Activated CD4-positive, alpha-beta T cell treated with anti-CD3 and anti-CD28 coated beads, Interleukin-2, amount 10 ng/mL, durations not matched to agents 7 days and 5 days (primary cell): ENCODE measurements around the gene ZNF546. TPM values are rescaled to one million over a fixed set of nuclear protein-coding genes. Genes with fewer than 3 reads are reported as not detected.
"Not testable (repeated sequence)": the region's sequence is repeated elsewhere in the genome, so short reads cannot be mapped to it uniquely, and the experiment has no call there.

Experiments used
- CTCF ChIA-PET: fragments of 350-600 bp; sonication (Branson Sonifier 250); formaldehyde crosslinking; loops from one replicate; lab custom pipeline; 2021; ENCODE audit warnings: antibody characterized with exemption; lab: Charles Lee
- POLR2A ChIA-PET: fragments of 350-600 bp; sonication (Branson Sonifier 250); formaldehyde crosslinking; loops from one replicate; lab custom pipeline; 2021; ENCODE audit warnings: antibody characterized with exemption; lab: Charles Lee
- DNase-seq: peaks from one replicate; pipeline ENCODE4 v3.0.0-alpha.2; 2020
- H3K27ac Mint-ChIP-seq: one replicate; pipeline ENCODE4 v1.8.0; 2021; ENCODE audit warnings: mild to moderate bottlenecking, moderate library complexity, mixed read lengths
- H3K27me3 Mint-ChIP-seq: one replicate; pipeline ENCODE4 v1.8.0; 2021; ENCODE audit warnings: mixed read lengths
- H3K36me3 Mint-ChIP-seq: one replicate; pipeline ENCODE4 v1.8.0; 2021; ENCODE audit warnings: low read depth, mixed read lengths
- H3K4me1 Mint-ChIP-seq: one replicate; pipeline ENCODE4 v1.8.0; 2021; ENCODE audit warnings: mixed read lengths
- H3K4me3 Mint-ChIP-seq: one replicate; pipeline ENCODE4 v1.8.0; 2021; ENCODE audit warnings: mild to moderate bottlenecking, moderate library complexity, mixed read lengths
- H3K9me3 Mint-ChIP-seq: one replicate; pipeline ENCODE4 v1.8.0; 2021; ENCODE audit warnings: mixed read lengths
- total RNA-seq, 2 experiments: library from RNA; stranded (reverse); gene quantifications; one replicate each; pipeline ENCODE4 v1.2.3, GENCODE V29; 2021

Gene ZNF546
- total RNA-seq, result 1 to 10 TPM; 6.1 to 8.9 TPM

DNA sequence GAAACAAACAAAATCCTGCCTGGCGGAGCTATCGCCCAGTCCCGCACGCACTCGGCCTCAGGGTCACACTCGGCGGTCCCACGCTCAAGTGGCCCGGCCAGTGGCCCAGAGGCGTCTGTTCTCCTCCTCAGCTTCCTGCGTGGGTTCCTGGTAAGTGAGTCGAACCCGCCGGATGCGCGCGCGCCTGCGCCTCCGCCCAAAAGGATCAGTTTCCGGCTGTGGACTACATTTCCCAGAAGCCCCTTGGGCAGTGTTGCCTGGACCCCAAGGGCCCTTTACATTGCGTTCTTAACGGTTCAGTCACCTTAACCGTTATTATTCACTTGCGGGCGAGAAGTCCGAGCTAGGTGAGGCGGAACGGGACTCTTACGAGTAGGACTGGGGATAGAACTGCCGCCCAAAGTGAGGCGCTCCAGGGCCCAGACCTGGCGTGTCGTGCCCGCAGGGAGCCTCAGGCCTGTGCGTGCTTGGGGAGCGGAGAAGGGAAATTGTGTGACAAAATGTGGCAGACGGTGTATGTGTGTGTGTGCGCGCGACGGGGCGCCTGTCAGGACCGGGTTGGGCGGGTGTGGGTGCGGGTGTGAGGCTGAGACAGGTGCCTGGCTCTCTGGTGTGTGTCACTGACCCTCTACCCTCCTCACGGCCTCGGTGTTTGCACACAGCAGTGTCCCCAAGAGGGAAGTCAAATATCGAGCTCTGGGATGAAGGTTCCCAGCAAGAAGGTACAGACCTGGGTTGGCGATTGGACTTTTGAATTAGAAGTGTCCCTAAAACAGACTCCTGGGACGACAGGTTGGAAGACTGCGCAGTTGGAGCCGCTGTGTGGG is at the start of gene ZNF546:
Gene ZNF546, plus strand, starts transcription at position 250 of the 827 bp plus-strand sequence. CDS start 1,267 bp downstream, outside the sequence.
- CTCF ChIA-PET, result interaction anchor here (1.8 kb wide), 1 partner anchor 27 kb away, joined by 9 read pairs; the partner anchor contains the start of gene PSMC4
- Mint-ChIP-seq H3K27me3 (no peaks in the 10 kb centered on the region), H3K9me3 (peaks cover 21% of the 10 kb centered on the region), H3K4me1 (peaks cover 31% of the 10 kb centered on the region), H3K4me3 (peak within 1 kb of the TSS; percentile 89), H3K27ac (peak within 1 kb of the TSS; percentile 97), H3K36me3 (peaks cover 47% of the 10 kb centered on the region)
- peak; percentile 93 for DNase-seq
- POLR2A ChIA-PET, result interaction anchor here (1.8 kb wide), 1 partner anchor 26 kb away, joined by 5 read pairs; no protein-coding TSS in a partner anchor

DNA sequence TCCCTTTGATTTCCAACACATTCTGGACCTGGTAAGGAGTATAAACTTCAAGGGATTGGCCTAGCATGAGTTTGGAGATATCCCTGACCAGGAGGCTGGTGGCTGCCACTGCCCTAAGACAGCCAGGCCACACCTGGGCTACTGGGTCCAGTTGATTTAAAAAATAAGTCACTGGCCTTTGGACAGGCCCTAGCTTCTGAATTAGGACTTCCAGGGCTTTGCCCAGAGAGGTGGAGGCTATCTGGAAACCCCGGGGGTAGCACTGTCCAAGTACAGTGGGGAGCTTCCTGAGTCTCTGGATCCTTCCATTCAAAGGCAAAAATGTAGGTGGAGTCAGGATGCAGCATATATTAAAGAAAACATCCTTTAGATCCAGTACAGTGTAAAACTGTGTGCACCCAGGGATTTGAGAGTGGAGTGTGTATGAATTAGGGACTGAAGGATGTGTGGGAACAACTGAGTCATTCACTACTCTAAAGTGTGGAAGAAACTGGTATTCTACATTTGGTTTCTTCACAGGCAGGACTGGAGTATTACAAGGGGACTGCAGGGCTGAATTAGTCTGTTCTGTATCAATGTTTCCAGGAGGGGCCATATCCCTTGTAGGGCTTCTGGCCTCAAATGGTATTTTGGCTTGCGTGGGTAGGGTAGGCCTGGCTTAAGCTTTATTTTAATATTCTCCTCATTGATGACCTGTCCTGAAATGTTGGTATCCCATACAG is 47.7 kb upstream of the ZNF546 start:
- POLR2A ChIA-PET, result no interaction called here
- Mint-ChIP-seq H3K4me1 (peaks cover 70% of the 10 kb centered on the region), H3K9me3 (peaks cover 17% of the 10 kb centered on the region), H3K36me3 (peaks cover 40% of the 10 kb centered on the region), H3K27me3 (no peaks in the 10 kb centered on the region), H3K4me3 (no peak overlapping the region), H3K27ac (peak overlapping the region; percentile 26)
- DNase-seq, result no peak
- CTCF ChIA-PET, result interaction anchor here (2.1 kb wide), 1 partner anchor 11 kb away, joined by 5 read pairs; no protein-coding TSS in a partner anchor

DNA sequence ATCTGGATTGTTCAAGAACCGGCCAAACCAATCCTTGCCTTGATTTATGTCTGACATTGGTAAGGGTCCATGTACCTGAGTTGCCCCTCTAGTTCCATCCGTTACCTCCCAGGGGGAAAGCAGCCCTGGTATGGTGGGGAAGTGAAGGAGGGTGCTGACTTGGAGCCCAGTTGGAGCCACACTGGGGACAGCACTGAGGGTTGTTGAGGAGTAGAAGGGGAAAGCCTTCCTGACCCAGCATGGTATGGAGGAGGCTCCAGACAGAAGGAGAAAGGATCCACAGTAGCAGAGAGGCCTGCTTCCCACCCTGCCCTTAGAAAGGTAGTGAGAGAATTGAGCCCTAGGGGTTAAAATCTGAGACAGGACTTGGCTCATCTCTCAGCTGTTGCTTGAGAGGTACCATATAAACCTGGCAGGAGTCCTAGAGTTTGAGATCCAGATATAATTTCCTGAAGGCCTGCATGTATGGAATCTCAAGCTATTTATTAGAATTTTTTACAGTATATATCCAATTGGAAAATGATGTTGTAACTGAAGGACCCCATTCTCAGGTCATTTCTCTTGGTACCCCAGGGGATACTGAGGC is 45.7 kb upstream of the ZNF546 start:
- peaks cover 40% of the 10 kb centered on the region for H3K36me3 Mint-ChIP-seq
- no peak for DNase-seq
- CTCF ChIA-PET, result interaction anchor here (0.9 to 1.3 kb wide), 2 partner anchors 13 to 19 kb away, joined by 3 to 5 read pairs; partner anchors contain the start of gene PSMC4
- H3K4me1 Mint-ChIP-seq, result peaks cover 71% of the 10 kb centered on the region
- no peak overlapping the region for H3K4me3 Mint-ChIP-seq
- peaks cover 15% of the 10 kb centered on the region for H3K9me3 Mint-ChIP-seq
- H3K27me3 Mint-ChIP-seq, result no peaks in the 10 kb centered on the region
- H3K27ac Mint-ChIP-seq, result peak overlapping the region; percentile 98
- POLR2A ChIA-PET, result no interaction called here

DNA sequence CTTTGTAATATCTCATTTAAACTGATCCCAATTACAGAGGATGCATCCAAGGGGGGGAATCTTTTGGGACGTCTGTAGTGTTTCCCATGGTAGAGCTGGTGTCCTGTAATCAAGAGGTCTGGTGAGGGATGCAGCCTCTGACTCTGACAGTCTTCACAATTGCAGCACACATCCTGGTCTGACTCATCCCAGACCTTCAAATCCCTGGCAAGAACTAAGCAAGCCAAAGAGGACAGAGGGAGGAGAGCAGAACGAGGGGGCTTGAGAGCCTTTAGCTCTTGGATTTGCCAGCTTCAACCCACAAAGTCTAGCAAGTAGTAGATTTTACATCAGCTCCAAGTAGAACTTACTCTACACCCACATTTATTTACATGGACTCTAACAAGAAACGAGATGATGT is 45.2 kb upstream of the ZNF546 start:
- no peak for DNase-seq
- ChIA-PET CTCF (interaction anchor here (0.9 to 1.3 kb wide), 2 partner anchors 13 to 19 kb away, joined by 3 to 5 read pairs; partner anchors contain the start of gene PSMC4), POLR2A (no interaction called here)
- peaks cover 69% of the 10 kb centered on the region for H3K4me1 Mint-ChIP-seq
- peak overlapping the region; percentile 98 for H3K27ac Mint-ChIP-seq
- no peaks in the 10 kb centered on the region for H3K27me3 Mint-ChIP-seq
- peaks cover 15% of the 10 kb centered on the region for H3K9me3 Mint-ChIP-seq
- peaks cover 40% of the 10 kb centered on the region for H3K36me3 Mint-ChIP-seq
- H3K4me3 Mint-ChIP-seq, result peak overlapping the region; percentile 11

DNA sequence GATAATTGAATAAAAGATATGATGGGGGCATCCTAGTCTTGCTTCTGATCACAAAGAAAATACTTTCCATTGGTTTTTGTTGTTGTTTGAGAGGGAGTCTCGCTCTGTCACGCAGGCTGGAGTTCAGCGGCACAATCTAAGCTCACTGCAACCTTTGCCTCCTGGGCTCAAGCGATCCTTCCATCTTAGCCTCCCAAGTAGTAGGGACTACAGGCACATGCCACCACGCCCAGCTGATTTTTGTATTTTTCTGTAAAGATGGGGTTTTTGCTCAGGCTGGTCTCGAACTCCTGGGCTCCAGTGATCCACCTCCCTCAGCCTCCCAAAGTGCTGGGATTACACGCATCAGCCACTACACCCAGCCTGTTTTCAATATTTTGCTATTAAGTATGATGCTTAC is 42.9 kb upstream of the ZNF546 start:
- POLR2A ChIA-PET, result interaction anchor here (0.7 to 1.7 kb wide), 3 partner anchors 12 to 102 kb away, joined by 3 to 13 read pairs (median 8); partner anchors contain the start of genes PSMC4 and ZNF780B
- no peak for DNase-seq
- Mint-ChIP-seq H3K4me3 (peak overlapping the region; percentile 63), H3K27me3 (no peaks in the 10 kb centered on the region), H3K4me1 (peaks cover 72% of the 10 kb centered on the region), H3K9me3 (peaks cover 15% of the 10 kb centered on the region), H3K36me3 (peaks cover 34% of the 10 kb centered on the region), H3K27ac (peak overlapping the region; percentile 98)
- CTCF ChIA-PET, result interaction anchor here (1.1 to 1.9 kb wide), 4 partner anchors 10 to 18 kb away, joined by 3 to 11 read pairs (median 4); partner anchors contain the start of gene PSMC4

DNA sequence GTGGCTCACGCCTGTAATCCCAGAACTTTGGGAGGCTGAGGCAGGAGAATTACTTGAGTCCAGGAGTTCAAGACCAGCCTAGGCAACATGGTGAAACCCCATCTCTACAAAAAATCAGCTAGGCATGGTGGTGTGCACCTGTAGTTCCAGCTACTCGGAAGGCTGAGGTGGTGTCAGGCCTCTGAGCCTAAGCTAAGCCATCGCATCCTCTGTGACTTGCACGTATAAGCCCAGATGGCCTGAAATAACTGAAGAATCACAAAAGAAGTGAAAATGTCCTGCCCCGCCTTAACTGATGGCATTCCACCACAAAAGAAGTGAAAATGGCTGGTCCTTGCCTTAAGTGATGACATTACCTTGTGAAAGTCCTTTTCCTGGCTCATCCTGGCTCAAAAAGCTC is 39.0 kb upstream of the ZNF546 start:
- Mint-ChIP-seq H3K4me1 (peaks cover 58% of the 10 kb centered on the region), H3K27ac (peak overlapping the region; percentile 31)
- H3K9me3 Mint-ChIP-seq, H3K4me3 Mint-ChIP-seq, H3K36me3 Mint-ChIP-seq, DNase-seq, H3K27me3 Mint-ChIP-seq, POLR2A ChIA-PET: not testable (repeated sequence)
- CTCF ChIA-PET, result interaction anchor here (3.4 kb wide), 1 partner anchor 13 kb away, joined by 14 read pairs; the partner anchor contains the start of gene PSMC4

DNA sequence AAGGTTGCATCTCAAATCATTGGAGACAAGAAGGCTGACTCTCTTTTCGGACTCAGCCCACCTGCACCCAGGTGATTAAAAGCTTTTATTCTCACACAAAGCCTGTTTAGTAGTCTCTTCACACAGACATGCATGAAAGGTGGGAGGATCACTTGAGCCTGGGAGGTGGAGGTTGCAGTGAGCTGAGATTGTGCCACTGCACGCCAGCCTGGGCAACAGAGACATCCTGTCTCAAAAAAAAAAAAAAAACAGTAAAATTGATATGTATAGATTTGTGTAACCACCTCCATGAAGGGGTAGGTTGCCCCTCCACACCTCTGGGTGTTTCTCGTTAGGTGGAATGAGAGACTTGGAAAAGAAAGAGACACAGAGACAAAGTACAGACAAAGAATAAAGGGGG is 37.9 kb upstream of the ZNF546 start:
- CTCF ChIA-PET, result interaction anchor here (3.4 kb wide), 1 partner anchor 12 kb away, joined by 14 read pairs; the partner anchor contains the start of gene PSMC4
- DNase-seq, result peak; percentile 43
- H3K9me3 Mint-ChIP-seq, POLR2A ChIA-PET, H3K36me3 Mint-ChIP-seq, H3K27me3 Mint-ChIP-seq: not testable (repeated sequence)
- peak overlapping the region; percentile 63 for H3K4me3 Mint-ChIP-seq
- H3K4me1 Mint-ChIP-seq, result peaks cover 55% of the 10 kb centered on the region
- peak overlapping the region; percentile 89 for H3K27ac Mint-ChIP-seq

DNA sequence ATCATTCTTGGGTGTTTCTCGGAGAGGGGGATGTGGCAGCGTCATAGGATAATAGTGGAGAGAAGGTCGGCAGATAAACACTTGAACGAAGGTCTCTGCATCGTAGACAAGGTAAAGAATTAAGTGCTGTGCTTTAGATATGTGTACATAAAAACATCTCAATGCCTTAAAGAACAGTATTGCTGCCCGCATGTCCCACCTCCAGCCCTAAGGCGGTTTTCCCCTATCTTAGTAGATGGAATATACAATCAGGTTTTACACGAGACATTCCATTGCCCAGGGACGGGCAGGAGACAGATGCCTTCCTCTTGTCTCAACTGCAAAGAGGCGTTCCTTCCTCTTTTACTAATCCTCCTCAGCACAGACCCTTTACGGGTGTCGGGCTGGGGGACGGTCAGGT is 37.5 kb upstream of the ZNF546 start:
- CTCF ChIA-PET, DNase-seq, H3K27me3 Mint-ChIP-seq, POLR2A ChIA-PET, H3K36me3 Mint-ChIP-seq, H3K9me3 Mint-ChIP-seq: not testable (repeated sequence)
- Mint-ChIP-seq H3K4me3 (peak overlapping the region; percentile 63), H3K27ac (peak overlapping the region; percentile 89), H3K4me1 (peaks cover 53% of the 10 kb centered on the region)

DNA sequence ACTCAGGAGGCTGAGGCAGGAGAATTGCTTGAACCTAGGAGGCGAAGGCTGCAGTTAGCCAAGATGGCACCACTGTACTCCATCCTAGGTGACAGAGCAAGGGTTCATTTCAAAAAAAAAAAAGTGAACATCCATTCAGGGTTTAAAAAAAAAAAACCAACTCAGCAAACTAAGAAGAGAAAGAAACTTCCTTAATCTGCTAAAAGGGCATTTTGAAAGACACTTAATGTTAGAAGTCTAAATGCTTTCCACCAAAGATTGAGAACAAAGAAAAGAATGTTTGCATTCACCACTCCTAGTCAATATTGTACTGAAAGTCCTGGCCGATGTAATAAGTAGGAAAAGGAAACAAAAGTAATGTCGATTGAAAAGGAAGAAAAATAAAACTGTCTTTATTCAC is 33.0 kb upstream of the ZNF546 start:
- POLR2A ChIA-PET, result no interaction called here
- DNase-seq, result no peak
- Mint-ChIP-seq H3K4me3 (no peak overlapping the region), H3K9me3 (peaks cover 6% of the 10 kb centered on the region), H3K27me3 (no peaks in the 10 kb centered on the region), H3K27ac (no peak overlapping the region), H3K4me1 (peaks cover 44% of the 10 kb centered on the region), H3K36me3 (peaks cover 7% of the 10 kb centered on the region)
- CTCF ChIA-PET, result no interaction called here

DNA sequence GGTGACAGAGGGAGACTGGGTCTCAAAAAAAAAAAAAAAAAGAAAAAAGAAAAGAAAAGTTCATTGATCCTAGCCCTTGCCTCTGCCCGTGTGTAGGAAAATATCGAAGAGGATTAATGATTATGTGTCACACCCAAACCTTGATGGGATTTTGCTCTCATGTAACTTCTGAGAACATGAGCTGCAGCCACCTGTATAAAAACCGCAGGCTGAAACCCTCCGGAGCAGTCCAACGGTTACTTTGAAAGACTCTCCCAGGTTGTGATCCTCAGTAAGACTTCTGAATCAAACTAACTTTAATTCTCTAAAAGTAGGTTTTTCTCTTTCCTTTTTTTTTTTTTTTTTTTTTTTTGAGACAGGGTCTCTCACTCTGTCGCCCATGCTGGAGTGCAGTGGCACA is 30.2 kb upstream of the ZNF546 start:
- Mint-ChIP-seq H3K27ac (no peak overlapping the region), H3K36me3 (peaks cover 16% of the 10 kb centered on the region), H3K27me3 (no peaks in the 10 kb centered on the region), H3K9me3 (peaks cover 6% of the 10 kb centered on the region), H3K4me1 (peaks cover 45% of the 10 kb centered on the region), H3K4me3 (no peak overlapping the region)
- POLR2A ChIA-PET, result no interaction called here
- CTCF ChIA-PET, result no interaction called here
- no peak for DNase-seq

DNA sequence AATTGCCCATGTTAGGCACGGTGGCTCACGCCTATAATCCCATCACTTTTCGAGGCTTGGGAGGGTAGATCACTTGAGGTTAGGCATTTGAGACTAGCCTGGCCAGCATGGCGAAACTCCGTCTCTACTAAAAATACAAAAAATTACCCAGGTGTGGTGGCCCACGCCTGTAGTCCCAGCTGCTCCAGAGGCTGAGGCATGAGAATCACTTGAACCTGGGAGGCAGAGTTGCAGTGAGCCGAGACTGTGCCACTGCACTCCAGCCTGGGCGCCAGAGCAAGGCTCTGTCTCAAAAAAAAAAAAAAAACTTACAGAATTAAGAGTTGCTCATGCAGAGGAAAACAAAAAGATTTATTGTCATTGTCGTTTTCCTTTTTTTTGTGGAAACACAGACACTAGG is 29.3 kb upstream of the ZNF546 start:
- no peak for DNase-seq
- Mint-ChIP-seq H3K4me3 (no peak overlapping the region), H3K4me1 (peaks cover 54% of the 10 kb centered on the region), H3K27me3 (no peaks in the 10 kb centered on the region), H3K36me3 (peaks cover 24% of the 10 kb centered on the region), H3K27ac (no peak overlapping the region), H3K9me3 (peaks cover 6% of the 10 kb centered on the region)
- ChIA-PET POLR2A (no interaction called here), CTCF (no interaction called here)

DNA sequence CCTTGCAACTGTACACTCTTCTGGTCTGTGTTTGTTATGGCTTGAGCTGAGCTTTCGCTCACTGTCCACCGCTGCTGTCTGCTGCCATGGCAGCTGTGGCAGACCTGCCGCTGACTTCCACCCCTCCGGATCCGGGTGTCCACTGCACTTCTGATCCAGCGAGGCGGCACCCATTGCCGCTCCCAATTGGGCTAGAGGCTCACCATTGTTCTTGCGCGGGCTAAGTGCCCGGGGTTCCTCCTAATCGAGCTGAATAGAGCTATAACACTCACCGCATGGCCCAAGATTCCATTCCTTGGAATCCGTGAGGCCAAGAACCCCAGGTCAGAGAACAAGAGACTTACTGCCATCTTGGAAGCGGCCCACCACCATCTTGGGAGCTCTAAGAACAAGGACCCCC is 28.1 kb upstream of the ZNF546 start:
- Mint-ChIP-seq H3K27ac (peak overlapping the region; percentile 99), H3K36me3 (peaks cover 33% of the 10 kb centered on the region), H3K4me3 (peak overlapping the region; percentile 93), H3K9me3 (peaks cover 6% of the 10 kb centered on the region), H3K4me1 (peaks cover 56% of the 10 kb centered on the region), H3K27me3 (no peaks in the 10 kb centered on the region)
- no peak for DNase-seq
- POLR2A ChIA-PET, result no interaction called here
- CTCF ChIA-PET, result interaction anchor here (1.0 to 2.2 kb wide), 5 partner anchors 9 to 33 kb away, joined by 4 to 11 read pairs (median 4); no protein-coding TSS in a partner anchor
